IPS-11a (cell line): ENCODE data around the gene SPOPL.
"Not testable (repeated sequence)": the region's sequence is repeated elsewhere in the genome, so short reads cannot be mapped to it uniquely, and the experiment has no call there.

ENCODE experiments used
- H3K4me3 ChIP-seq: one replicate; pipeline ENCODE4 v1.5.1; 2013; ENCODE audit warnings: low read depth, low read length, control low read depth

SPOPL gene

DNA sequence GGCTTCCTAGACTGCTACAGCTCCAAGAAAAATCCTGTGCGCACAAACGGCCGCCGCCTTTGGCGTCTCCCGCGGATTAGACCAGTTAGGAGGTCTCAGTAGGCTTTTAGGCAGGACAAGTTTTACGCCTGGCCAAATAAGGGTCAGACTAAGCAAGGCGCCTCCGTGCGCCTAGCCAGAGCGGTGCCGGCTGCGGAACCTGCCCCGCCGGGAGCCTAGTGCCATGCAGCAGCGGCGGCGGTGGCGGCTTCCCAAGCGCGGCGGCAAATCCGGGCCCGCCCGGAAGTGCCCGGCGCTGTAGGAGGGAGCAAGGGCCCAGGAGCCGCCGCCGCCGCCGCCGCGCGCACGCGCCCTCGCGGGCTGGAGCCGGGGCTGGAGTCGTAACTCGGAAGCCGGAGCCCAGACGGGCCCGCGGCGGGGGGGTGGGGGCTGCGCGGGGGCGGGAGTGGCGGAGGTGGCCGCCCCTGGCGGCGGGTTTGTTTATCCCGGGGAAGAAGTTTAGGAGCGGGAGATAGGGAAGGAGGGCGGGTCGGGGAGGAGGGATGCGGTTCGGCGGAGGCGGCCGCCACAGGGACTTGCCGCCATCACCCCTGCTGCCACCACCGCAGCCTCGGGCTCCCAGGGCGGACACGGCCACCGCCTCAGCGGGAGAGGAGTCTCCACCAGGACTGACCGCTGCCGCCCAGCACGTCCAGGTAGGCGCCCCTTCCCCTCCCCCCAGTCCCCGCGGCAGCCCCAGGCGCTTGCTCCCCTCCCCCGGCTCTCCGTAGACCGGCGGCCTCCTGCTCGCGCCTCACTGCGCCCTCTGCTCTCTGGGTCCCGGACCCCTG lies at the start of gene SPOPL:
Gene SPOPL (plus strand): TSS at position 346 of the 830 bp plus-strand sequence. CDS start 48,447 bp downstream, outside the sequence.
- H3K4me3 ChIP-seq, result peak within 1 kb of the TSS; percentile 77

DNA sequence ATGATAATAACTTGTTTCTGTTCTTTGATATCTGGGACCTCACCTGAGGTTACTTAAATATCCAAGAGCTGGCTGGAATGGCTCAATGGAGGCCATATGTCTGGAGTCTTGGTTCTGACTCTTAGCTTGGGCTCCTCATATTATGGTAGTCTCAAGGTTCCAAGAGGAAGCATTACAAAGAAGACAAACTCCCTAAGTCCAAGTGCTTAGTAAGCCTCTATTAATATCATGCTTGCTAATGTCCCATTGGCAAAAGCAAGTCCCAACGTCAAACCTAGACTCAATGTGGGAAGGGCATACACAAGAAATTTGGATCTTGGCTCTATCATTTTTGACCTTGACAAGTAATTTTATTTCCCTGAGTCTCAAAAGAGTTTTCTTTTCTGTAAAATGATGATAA lies 49.2 kb upstream of the SPOPL start:
- H3K4me3 ChIP-seq, result no peak overlapping the region

DNA sequence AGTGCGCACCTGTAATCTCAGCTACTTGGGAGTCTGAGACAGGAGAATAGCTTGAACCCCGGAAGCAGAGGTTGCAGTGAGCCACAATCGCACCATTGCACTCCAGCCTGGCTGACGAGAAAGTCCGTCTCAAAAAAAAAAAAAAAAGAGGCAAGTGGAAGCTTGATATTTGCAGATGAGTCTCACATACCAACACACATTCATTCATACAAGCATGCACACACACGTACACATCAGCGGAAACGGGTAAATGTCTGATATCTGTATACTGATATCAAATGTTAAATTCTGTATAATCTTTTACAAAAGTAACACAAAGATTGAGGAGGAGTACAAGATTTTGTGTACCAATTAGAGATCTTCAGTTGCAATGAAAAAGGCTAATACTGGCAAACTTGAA lies 47.8 kb upstream of the SPOPL start:
- no peak overlapping the region for H3K4me3 ChIP-seq

DNA sequence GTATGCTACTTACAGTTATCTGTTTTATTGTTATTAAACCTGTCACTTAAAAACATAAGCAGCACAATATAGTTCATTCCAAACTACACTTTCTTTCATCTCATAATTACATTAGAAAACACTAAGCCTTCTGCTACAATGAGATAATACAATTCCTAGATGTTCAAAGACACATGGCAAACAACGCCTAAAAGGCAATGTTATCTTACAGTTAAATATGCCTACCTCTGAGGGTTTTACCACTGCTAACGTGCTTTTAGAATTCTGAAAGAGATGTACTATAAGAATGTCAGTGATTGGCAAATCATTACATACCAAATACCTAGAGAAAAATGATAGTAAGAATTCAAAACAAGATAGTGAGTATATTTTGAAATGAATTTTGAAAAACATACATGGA lies 46.8 kb upstream of the SPOPL start:
- H3K4me3 ChIP-seq, result no peak overlapping the region

DNA sequence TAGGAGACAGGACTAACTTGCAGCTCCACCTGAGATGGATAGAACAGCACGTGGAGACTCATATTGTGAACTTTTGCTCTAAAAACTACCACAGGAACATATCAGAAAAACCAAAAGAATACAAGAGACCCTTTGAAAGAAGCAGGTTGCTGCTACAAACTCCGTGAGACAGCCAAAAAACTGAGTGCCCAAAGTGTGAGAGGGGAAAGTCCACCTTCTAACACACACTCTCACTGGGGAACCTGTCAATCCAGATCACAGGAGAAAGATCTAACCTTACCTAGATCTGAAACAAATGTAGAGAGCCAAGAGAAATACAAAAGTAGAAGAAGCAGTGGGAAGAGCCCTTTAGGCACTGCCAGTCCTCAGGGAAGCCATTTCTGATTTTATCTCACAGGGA lies 46.3 kb upstream of the SPOPL start:
- no peak overlapping the region for H3K4me3 ChIP-seq

DNA sequence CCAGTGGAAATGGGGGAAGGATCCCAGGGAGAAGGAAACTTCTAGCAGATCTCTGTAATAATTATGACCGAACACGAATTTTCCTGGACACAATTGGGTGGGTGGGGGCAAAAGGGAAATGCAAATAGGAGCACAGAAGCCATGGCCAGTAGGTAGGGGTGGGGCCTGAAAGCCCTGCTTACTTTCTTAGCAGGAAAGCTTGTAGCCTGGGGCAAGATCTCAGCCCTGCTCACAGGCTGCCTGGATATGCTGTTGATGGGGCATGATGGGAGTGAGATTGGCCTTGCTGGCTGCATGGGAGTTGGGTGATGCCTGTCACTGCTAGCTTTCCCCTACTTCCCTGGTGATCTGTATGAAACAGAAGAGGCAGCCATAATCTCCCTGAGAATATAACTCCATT lies 45.9 kb upstream of the SPOPL start:
- no peak overlapping the region for H3K4me3 ChIP-seq

DNA sequence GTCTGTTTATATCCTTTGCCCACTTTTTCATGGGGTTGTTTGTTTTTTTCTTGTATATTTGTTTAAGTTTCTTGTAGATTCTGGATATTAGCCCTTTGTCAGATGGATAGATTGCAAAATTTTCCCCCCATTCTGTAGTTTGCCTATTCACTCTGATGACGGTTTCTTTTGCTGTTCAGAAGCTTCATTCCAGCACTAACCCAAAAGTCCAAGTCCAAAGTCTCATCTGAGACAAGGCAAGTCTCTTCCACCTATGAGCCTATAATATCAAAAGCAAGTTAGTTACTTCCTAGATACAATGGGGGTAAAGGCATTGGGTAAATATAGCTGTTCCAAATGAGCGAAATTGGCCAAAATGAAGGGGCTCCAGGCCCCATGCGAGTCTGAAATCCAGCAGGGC lies 38.9 kb upstream of the SPOPL start:
- not testable (repeated sequence) for H3K4me3 ChIP-seq

DNA sequence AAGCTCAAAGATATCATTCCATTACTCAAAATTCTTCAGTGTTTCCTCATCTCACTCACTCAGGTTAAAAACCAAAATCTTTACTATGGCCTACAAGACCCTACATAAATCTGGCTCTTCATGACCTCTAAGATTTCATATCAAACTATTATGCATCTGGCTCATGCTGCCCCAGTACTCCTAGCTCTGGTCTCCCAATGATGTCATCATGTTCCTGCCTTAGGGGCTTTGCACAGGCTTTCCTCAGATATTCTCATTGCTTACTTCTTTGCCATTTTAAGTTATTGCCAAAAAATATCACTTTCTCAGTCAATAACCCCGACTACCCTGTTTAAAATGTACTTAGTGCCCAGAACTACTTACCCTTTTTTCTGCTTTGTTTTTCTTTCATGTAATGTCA lies 33.0 kb upstream of the SPOPL start:
- H3K4me3 ChIP-seq, result no peak overlapping the region

DNA sequence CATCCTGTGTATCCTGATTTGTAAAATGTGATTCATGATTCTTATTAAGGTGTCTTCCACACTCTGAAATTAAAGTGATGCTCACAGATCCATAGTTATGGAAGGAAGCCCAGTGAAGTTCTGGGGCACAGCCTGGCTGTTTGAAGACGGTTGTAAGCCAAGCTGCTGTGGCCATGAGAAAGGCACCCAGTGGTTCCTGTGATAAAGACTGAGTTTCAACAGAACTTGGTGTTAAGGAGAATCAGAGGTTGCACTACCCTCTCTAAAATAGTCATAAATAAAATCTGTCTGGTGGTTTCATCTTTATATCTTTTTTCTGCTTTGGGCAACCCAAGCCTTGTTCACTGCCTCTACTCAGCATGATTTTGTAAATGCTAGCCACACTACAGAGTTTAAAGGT lies 32.2 kb upstream of the SPOPL start:
- H3K4me3 ChIP-seq, result no peak overlapping the region

DNA sequence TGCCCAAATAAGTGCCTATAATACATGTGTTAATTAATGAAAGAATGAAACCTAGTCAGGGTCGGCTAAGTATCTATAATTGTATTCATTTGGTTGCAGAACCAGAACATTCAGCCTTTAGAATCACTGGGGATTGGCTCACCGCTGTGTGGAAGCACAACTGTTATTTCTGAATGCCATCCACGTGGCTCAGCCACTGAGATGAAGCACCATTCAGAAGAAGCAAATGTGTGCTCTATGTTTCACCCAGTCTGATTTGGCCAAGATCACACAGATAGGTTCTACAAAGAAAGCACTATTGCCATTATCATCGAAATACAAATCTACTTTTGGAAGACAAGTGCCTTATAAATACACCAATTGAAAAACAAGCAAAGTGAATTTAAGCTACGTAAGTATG lies 30.6 kb upstream of the SPOPL start:
- H3K4me3 ChIP-seq, result no peak overlapping the region

DNA sequence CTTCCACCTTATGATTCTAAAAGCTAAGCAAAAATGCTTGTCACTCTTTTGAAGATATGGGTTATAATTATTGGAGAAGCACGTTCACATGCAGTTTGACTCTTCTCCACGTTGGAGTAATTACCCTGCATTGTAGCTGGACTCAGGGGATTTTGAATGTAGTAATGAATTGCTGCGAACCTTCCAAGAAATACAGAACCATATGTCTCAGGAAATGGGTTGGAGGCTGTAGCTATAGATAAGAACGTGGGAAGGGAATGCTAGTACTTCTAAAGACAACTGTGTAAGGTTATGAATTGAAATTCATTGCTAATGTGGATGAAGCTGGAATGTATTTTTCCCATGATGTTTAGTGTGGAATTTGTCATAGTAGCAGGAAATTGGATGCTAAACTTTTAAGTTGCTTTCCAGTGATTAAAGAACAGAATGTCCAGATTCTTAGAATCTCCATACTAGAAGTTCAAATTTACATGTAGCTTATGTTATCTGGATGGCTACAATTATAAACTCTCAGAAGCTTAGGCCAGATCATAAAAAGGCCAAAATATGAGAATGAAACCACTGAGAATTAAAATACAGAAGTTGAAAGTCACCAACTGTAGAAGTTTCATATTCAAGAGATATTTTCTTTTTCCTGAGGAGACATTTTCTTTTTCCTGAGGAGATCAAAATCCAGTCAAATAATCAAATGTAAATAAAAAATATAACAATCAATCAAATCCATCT lies 27.3 kb upstream of the SPOPL start:
- H3K4me3 ChIP-seq, result no peak overlapping the region

DNA sequence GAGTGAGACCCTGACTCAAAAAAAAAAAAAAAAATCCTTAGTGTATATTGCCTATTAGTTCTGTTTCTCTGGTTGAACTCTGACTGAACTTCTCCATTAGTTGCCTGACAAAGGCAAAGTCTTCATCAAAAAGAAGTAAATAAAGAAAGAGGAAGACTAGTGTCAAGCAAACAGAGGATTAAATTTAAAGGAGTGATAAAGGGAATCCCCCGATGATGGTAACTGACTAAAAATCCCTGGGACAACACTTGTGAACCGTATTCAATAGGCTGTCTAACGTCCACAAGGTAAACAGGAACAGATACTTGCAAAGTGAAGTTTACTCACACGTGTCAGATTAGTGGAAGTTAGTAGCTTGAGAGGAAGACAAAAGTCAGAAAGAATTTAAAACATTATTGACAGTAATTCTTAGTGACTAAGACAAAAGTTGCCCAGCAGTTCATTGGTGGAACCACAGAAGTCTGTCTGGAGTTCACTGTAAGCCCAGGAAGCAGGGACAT lies 26.2 kb upstream of the SPOPL start:
- no peak overlapping the region for H3K4me3 ChIP-seq

DNA sequence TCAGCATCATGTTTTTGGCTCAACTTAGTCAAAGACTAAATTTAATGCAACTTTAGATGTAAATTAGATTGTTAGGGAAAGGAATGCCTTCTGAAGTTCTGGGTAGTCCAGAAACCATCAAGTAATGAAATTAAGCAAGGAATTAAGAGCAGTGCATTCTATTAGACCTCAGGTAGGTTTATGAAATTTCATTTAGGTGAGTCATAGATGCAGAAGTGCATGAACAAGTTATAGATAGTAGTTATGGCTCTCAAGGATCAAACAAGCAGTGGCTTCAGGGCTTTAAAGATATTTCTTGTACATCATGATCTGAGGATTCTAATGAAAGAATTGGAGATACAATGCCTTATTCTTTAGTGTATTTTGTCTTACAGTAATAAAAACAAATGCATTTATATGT lies 25.4 kb upstream of the SPOPL start:
- no peak overlapping the region for H3K4me3 ChIP-seq

DNA sequence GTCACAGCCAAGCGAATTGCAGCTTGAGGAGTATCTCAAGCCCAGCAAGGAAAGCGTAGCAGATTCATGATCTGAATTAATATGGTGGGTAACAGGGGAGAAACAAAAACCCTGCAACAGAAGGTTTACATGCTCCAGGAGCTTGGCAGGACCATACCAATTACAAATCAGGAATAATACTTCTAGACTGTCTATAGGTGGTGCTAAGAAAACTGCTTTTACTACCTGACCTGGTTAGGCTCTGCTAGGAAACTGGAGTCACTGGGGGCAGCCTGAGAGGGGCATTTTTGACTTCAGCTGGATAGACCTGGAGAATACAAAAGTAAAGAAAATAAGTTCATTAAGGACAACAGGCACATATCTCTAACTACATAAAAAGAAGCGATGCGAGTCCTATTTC lies 24.6 kb upstream of the SPOPL start:
- H3K4me3 ChIP-seq, result no peak overlapping the region

DNA sequence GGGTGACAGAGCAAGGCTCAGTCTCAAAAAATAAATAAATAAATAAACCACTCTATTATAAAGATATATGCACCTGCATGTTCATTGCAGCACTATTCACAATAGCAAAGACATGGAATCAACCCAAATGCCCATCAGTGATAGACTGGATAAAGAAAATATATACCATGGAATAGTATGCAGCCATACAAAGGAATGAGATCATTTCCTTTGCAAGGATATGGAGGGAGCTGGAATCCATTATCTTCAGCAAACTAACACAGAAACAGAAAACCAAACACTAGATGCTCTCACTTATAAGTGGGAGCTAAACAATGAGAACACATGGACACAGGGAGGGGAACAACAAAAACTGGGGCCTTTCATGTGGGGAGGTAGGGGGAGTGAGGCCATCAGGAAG lies 18.8 kb upstream of the SPOPL start:
- H3K4me3 ChIP-seq, result not testable (repeated sequence)

DNA sequence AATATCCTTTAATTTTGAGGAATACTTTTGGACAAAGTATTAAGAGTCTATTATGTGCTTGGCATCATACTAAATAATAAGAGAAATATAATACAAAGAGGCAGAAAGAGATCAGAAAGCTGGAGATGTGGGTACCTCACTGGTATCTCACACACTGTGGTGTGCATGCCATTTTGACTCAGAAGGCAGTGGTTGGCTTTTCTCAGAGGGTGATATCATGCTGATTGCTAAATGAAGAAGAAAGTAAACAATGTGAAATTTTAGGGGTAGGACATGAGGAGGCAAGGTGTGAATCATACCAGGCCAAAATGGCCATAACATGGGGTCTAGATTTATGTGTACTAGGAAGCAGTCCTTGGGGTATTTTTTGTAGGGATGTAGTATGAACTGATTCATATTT lies 16.6 kb upstream of the SPOPL start:
- no peak overlapping the region for H3K4me3 ChIP-seq

DNA sequence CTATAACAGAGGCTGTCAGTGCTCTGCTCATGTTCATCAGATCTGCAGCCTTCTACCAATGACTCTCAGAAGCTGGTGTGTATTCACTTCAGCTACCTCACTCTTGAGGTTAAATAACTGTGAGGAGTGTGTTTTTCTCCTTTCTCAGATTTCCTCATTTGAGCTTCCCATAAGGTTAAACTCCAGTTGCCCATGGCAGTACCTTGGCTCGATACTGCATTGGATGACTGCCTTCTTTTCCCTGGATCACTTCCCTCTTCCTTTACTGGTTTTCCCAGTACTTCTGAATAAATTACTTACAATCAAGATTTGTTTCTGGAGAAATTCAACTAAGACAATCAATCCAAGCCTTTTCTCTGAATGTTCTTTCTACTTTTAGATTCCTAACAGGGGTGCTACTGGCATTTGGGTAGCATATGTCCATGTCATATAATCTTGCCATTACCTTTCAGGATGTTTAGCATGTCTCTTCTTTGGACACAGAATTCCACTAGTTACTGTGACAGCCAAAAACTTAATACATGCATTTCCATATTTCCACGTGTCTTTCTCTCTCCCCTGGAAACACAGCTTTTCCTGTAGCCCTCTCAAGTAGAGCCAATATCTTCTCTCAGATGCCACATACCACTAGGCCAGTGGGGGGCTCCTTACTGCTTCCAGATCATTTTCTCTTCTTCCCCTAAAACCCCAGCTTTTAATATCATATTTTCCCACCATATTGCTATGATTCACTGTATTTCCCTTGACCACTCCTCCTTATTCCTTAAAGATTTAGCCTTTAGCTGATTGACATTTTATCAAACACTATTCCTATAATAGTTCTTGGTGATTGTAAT lies 15.0 kb upstream of the SPOPL start:
- no peak overlapping the region for H3K4me3 ChIP-seq

DNA sequence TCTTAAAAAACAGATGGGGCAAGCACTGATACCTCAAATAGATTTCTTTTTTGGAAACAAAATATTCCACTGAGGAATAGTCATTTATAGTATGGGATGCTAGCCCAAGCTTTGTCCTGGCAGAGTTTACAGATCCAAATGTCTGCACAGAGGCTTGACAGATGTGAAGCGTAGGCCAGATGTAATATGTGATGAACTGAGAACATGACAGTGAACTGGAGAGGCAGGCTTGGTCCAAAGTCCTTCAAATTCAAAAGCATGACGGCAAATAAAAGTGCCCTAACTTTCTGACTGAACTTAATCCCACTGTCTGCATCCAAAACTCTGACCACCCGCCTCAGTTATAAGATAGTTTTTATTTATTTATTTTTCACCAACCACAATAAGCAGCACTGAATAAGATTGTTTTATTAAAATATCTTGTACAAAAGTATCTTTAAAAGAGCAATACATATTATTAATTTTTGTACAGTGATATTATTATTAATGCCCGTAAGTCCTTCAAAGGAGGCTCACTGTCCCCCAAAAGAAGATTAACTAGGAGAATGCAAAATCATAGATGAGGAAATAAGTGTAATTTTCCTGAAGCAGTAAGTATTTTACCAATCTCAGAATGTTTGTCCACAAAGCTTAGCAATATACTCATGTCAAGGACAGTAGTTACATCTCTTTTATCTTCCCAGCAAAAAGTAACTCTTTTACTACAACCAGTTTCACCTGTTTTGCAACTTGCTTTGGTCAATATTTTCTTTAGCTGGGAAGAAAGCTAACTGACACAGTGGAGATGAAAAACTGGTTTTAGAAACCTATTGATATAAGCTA lies 10.7 kb upstream of the SPOPL start:
- H3K4me3 ChIP-seq, result no peak overlapping the region

DNA sequence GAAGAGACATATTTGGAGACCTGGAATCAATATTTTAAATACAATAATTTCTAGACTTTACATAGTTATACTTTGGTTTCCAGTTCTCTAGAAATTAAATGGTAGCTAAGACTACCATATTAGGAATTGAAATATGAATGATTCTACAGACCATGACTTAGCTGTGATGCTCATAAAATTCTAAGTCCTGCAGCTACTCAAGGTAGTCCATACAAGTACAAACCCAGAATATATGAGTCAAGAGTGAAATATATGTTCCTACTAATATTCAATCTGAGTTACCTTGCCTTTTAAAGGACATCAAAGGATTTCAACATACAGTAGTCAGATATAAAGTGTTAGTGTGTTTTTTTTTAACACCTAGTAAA lies 10.1 kb upstream of the SPOPL start:
- no peak overlapping the region for H3K4me3 ChIP-seq

DNA sequence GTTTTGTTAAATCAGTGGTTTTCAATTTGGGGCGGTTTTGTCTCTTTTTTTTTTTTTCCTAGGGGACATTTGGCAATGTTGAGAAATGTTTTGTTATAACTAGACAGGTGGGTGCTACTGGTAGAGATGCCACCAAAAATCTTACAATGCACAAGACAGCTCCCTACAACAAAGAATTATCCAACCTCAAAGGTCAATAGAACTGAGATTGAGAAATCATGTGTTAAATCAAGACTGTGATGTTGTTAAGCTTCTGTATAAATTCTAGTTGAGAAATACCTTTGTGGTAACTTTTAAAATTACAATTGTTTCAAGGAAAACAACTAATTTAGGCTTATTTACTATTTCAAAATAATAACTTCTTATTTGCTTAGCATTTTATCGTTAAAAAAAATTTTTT lies 9.4 kb upstream of the SPOPL start:
- H3K4me3 ChIP-seq, result no peak overlapping the region

DNA sequence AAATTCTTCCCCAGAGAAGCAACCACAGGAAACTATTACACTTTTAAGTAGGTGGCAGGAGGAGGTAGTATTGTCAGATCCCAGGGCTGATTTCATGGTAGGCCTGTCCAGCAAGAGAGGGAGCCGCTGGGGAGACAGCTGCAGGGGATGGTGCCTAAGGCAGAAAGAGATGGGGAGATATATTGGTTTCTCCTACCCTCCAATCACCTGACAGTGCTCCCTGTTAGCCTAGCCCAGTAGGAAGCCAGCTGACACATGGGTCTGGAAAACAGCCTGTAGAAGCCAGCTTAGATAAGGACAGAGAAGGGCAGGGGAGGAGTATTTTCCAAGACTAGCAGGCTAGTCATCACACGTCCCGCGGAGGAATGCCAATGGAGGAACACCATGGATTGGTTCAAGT lies 8.2 kb upstream of the SPOPL start:
- H3K4me3 ChIP-seq, result no peak overlapping the region
